ENCODE results near the gene TNS3.
"Not testable (repeated sequence)": the region's sequence is repeated elsewhere in the genome, so short reads cannot be mapped to it uniquely, and the experiment has no call there.

TNS3 gene

DNA sequence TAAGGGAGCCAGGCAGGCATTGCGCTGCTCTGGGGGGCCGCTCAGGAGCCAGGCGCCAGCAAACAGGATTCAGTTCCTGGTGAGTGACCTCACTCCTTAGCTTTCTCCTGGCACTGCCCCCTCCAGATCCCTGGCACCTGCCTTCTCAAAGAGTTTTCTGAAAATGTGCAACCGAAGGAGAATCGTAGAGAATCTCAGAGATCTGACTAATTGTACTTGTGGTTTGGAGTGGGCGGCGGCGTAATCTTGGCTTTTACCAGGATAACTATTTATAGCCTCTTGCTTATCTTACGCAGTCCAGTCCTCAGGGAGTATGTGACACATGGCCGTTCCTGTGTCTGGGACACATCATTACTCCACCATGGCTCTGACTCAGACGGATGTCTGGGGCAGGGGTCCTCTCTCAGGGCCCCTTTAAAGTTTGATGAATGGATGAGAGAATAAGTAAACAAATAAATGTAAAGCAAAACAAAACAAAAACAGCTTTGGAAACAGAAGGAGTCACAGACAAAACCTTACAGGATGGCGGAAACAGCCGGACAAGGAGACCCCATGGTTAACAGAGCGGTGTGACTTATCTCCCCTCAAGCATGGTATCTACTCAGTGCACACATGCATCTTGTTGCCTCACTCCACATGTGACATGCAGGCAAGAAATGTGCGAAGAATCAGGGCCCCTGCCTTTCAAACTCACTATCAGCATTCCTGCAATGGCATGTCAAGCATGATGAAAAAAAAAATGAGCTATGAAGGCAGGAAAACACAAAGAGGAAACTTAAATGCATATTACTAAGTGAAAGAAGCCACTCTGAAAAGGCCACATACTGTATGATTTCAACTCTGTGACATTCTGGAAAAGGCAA lies 99.7 kb downstream of the TNS3 start:
- DNase-seq = no peak

GRCh38 chr7:47481541-47482012 lies 100.3 kb downstream of the TNS3 start:
- DNase-seq = no peak

DNA sequence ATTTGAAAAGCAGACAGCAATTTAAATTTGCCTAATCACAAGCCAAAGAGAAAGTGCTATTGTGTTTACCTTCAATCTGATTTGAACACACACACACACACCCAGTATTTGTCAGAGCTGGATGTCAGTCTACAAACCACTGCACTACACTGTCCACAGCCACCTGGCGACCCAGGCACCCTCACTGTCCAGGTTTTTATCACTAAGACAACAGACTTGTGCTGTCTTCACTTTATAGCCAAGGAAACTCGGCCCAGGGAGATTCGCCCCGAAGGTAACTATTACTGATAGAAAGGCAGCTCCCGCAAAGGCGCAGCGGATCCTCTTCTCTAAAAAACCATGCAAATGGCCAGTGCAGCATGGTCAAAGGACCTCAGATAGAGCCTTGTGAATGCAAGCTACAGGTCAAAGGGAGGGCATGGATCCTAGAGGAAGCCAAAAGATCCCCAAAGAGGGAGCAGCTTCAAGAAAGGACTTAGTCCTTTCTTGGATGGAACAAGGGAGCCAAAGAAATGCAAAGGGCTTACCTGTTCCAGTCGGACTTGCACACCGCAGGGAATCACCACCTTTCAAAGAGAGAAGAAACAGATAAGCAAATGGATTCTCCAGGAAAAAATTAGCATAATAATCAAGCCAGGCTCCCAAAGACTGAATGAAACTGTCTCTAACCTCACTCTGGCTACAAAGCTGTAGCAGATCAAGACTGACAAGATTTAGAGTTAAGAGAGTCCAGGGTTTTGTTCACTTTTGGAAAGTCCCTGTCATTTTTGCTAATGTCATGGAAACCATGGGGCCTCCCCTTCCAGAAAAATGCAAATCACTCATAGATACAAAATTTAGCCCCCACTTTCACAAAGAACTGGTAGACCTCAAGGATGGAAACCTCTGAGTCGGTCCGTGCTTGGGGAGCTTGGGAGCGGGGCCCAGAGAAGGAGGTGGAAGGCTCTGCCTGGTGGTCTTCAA lies 101.1 kb downstream of the TNS3 start:
- no peak for DNase-seq

- peak; percentile 51 for DNase-seq
These were observed 101.9 kb downstream of the TNS3 start for GRCh38 chr7:47479821-47480575.

- DNase-seq = no peak
These were observed 102.8 kb downstream of the TNS3 start for GRCh38 chr7:47478926-47479711.

DNA sequence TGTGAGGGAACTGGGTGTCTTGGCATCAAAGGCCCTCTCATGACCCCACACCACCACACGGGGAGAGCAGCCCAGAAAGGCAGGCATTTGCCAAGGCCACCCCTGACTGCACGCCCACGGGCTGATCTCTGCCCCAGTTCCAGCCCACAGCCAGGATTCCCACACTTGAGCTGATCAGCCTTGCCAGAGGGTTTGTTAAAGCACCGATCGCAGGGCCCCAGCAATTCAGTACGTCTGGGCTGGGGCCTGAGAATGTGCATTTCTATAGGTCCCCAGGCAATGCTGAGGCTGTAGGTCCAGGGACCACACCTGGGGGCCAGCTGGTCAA lies 103.9 kb downstream of the TNS3 start:
- DNase-seq = no peak

- DNase-seq = peak; percentile 63
These were observed 104.5 kb downstream of the TNS3 start for GRCh38 chr7:47477191-47478016.

GRCh38 chr7:47475880-47476227 lies 106.1 kb downstream of the TNS3 start:
- DNase-seq = no peak

GRCh38 chr7:47474937-47475879 lies 106.7 kb downstream of the TNS3 start:
- DNase-seq = peak; percentile 26

DNA sequence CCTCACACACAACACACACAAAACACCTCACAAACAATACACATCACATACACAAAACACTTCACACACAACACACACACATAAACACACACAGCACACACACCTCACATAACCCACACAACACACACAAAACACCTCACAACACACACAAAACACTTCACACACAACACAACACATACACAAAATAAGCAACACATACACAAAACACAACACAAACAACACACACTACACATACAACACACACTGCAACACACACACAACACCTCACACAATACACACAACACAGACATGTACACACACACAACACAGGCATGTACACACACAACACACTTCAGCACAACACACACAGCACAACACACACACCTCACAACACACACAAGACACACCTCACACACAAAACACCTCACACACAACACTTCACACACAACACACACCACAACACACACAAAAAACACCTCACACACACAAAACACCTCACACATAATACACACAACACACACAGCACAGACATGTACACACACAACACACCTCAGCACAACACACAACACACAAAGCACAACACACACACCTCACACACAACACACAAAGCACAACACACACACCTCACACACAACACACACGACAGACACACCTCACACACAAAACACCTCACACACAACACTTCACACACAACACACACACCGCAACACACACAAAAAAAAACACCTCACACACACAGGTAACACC lies 107.5 kb downstream of the TNS3 start:
- no peak for DNase-seq

- DNase-seq = no peak
These were observed 108.3 kb downstream of the TNS3 start for GRCh38 chr7:47473499-47474210.

- no peak for DNase-seq
These were observed 109.3 kb downstream of the TNS3 start for GRCh38 chr7:47472444-47473157.

DNA sequence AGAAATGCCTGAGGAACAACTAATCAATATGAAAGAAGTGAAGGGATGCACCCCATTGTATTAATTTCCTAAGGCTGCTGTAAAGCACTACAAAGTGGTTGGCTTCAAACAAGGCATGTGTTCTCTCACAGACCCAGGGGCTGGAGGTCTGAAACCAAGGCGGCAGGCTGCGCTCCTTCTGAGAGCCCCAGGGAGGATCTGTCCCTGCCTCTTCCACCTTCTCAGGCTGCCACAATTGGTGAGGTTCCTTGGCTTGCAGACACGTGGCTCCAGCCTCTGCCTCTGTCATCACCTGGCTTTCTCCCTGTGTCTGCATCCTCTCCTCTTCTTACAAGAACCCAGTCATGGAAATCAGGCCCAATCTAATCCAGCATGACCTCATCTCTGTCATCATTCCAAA lies 110.1 kb downstream of the TNS3 start:
- no peak for DNase-seq

DNA sequence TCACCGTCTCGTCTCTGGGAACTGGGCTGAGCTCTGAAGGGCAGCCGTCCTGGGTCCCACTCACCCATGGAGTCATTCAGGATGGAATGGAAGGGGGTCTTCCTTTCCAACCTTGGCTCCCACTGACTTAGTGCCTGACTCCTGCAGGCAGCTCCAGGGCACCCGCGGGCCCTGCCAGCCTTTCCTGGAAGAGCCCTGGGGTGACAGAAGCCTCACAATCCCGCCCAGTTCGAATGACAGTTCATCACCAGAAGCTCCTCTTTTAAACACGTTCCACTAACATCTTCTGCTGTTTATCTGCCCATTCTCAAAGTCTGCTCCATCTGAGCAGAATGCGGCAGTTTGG lies 110.6 kb downstream of the TNS3 start:
- DNase-seq = no peak

- no peak for DNase-seq
These were observed 111.1 kb downstream of the TNS3 start for GRCh38 chr7:47470567-47471357.

- not testable (repeated sequence) for DNase-seq
These were observed 112.1 kb downstream of the TNS3 start for GRCh38 chr7:47469846-47470245.

DNA sequence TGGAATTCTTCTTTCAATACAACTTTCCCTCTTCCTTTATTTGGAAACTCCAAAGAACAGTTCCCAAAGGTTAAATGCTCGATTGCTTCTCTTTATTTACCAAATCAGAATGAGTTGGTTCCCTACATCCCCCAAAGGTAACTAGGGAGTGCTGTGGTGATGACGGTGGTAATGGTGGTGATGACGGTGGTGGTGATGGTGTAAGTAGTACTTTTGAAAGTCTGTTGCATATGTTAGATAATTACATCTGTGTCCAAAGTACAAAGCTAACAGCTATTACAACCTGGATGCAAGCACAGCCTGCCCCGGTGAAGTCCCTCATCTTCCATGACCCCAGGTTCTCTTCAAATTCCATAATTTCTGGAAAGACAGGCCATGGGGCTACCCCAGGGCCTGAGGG lies 115.1 kb downstream of the TNS3 start:
- DNase-seq = no peak
